ENCODE measurements around the gene SZT2. TPM values are rescaled to one million over a fixed set of nuclear protein-coding genes. Genes with fewer than 3 reads are reported as not detected.

The SZT2 gene
- total and polyA plus RNA-seq, 10 of the 15 experiments (the other 5 are each of a cell fraction or from before 2014, with no cell fraction given), result 1.4 to 38.3 (median 12.7) TPM

DNA sequence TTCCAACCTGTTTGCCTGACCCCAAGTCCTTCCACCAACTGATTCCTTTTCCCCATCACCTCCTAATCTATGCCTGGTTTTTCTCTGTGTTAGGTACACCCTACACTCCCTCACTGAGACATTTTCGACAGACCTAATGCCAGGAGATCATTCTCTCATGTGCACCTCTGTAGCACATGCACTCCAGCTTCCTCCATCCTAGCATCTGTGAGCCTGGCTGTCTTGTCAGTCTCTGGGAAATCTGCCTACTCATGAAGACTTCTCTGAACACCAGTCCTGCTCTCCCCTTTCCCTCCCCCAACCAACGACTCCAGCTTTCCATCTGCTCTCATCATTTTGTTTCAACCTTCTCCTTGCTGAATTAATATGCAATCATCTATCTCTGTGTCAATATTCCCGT lies 1.1 kb upstream of the SZT2 start (continued):
- no peak for TF ChIP-seq SMARCA5 (IDR thresholded peaks at IDR 0.05)
- no peak for TF ChIP-seq YBX1 (IDR thresholded peaks at IDR 0.05)
- no peak for TF ChIP-seq IKZF2 (IDR thresholded peaks at IDR 0.05)
- TF ChIP-seq, protein P1, sequence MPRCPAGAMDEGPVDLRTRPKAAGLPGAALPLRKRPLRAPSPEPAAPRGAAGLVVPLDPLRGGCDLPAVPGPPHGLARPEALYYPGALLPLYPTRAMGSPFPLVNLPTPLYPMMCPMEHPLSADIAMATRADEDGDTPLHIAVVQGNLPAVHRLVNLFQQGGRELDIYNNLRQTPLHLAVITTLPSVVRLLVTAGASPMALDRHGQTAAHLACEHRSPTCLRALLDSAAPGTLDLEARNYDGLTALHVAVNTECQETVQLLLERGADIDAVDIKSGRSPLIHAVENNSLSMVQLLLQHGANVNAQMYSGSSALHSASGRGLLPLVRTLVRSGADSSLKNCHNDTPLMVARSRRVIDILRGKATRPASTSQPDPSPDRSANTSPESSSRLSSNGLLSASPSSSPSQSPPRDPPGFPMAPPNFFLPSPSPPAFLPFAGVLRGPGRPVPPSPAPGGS (IDR thresholded peaks at IDR 0.05; ENCODE audit: borderline replicate concordance, insufficient read depth, low read depth, low read length, poor library complexity, severe bottlenecking), result no peak
- TF ChIP-seq CREB1 (IDR thresholded peaks at IDR 0.05; ENCODE audit: low read depth), result no peak

DNA sequence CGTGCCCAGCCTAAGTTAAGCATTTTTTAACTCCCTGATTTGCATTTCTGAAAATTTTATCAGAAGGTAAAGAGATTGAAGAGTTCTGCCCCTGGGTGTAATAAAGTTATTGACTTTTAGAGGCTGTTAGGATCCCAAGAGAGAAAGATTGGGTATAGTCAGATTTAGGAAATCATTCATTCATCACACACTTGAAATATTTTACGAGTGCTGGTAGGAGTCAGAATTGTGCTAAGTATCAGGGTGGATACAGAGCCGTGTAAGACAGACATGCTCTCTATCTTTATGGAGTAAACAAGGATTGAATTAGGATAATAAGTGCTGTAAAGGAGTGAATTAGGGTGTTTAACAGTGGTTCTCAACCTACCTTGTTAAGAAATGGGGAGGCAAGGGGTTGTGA lies 3.0 kb downstream of the SZT2 start:
- H3K79me2 ChIP-seq (ENCODE audit: control insufficient read depth, insufficient read depth, low read length), result peaks cover 37% of the 10 kb centered on the region
- H3K27me3 ChIP-seq (replicated peaks in 1 of 2; ENCODE audit: control insufficient read depth in 2 of 2, insufficient read depth in 2 of 2, low read length in 1 of 2), result no peaks in the 10 kb centered on the region
- ATAC-seq (no peak), FAIRE-seq (no peak), DNase-seq (ENCODE audit: low read depth, low spot score) (no peak)
- ChIA-PET POLR2A (interaction anchor here (0.6 kb wide), 1 partner anchor 624 kb away, joined by 3 read pairs; no protein-coding TSS in a partner anchor), SMC1A (ENCODE audit: uncharacterized antibody, unreplicated experiment) (no interaction called here), CTCF (interaction anchor here (1.0 kb wide), 1 partner anchor 154 kb away, joined by 3 read pairs; no protein-coding TSS in a partner anchor), RAD21 (ENCODE audit: unreplicated experiment) (interaction anchor here (0.7 kb wide), 1 partner anchor 323 kb away, joined by 3 read pairs; no protein-coding TSS in a partner anchor)
- no peak overlapping the region for H3K9ac ChIP-seq (ENCODE audit: control insufficient read depth, insufficient read depth, low read length)
- no TSS peak for BruUV-seq (replicated peaks)
- H3K4me1 ChIP-seq (ENCODE audit: control insufficient read depth, insufficient read depth, low read length), result peaks cover 15% of the 10 kb centered on the region
- no peak for TF ChIP-seq KAT2A (conservative IDR thresholded peaks at IDR 0.05; ENCODE audit: control insufficient read depth, low read depth, low read length)
- no peak for TF ChIP-seq NFYA (IDR thresholded peaks at IDR 0.05; ENCODE audit: borderline replicate concordance, low read depth, low read length)
- TF ChIP-seq, protein P2, sequence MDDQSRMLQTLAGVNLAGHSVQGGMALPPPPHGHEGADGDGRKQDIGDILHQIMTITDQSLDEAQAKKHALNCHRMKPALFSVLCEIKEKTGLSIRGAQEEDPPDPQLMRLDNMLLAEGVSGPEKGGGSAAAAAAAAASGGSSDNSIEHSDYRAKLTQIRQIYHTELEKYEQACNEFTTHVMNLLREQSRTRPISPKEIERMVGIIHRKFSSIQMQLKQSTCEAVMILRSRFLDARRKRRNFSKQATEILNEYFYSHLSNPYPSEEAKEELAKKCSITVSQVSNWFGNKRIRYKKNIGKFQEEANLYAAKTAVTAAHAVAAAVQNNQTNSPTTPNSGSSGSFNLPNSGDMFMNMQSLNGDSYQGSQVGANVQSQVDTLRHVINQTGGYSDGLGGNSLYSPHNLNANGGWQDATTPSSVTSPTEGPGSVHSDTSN (IDR thresholded peaks at IDR 0.05; ENCODE audit: insufficient replicate concordance, low read depth, low read length), result no peak
- TF ChIP-seq HDGF (IDR thresholded peaks at IDR 0.05), result no peak
- TF ChIP-seq, protein P3, sequence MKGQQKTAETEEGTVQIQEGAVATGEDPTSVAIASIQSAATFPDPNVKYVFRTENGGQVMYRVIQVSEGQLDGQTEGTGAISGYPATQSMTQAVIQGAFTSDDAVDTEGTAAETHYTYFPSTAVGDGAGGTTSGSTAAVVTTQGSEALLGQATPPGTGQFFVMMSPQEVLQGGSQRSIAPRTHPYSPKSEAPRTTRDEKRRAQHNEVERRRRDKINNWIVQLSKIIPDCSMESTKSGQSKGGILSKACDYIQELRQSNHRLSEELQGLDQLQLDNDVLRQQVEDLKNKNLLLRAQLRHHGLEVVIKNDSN (IDR thresholded peaks at IDR 0.05; ENCODE audit: borderline replicate concordance, extremely low read length, insufficient read depth, low read depth, low read length), result no peak
- H3K4me2 ChIP-seq (ENCODE audit: control insufficient read depth, insufficient read depth), result no peak overlapping the region
- intact Hi-C loops (cut with micrococcal nuclease; ENCODE audit: unreplicated experiment) (no loop called here), in situ Hi-C loops (cut with MboI) (no loop called here)
- H3K36me3 ChIP-seq (ENCODE audit: control insufficient read depth in 2 of 2, insufficient read depth in 2 of 2, low read length in 1 of 2), result peaks cover 0 to 5% of the 10 kb centered on the region in 2 experiments; a peak in 1 of 4 replicates
- no peak overlapping the region for H2AFZ ChIP-seq (ENCODE audit: control insufficient read depth, low read depth, low read length)
- H3K9me3 ChIP-seq (replicated peaks; ENCODE audit: control insufficient read depth, insufficient read depth, low read length), result no peaks in the 10 kb centered on the region
- no peak overlapping the region for H3K27ac ChIP-seq (ENCODE audit: control insufficient read depth, insufficient read depth)
- no peaks in the 10 kb centered on the region for H4K20me1 ChIP-seq (ENCODE audit: control insufficient read depth, insufficient read depth)
- no peak overlapping the region for H3K4me3 ChIP-seq
- WGBS (ENCODE audit: insufficient coverage, insufficient replicate concordance, low lambda C conversion rate, missing lambda C conversion rate), result 67% methylated on average over 3 of the region's 3 CpGs

Data from GM12878 (cell line).